ENCODE data around the gene CADPS. TPM values are rescaled to one million over a fixed set of nuclear protein-coding genes. Genes with fewer than 3 reads are reported as not detected.

CADPS gene
- total RNA-seq, 1 experiment from 2014 or later = not detected

- CTCF ChIA-PET = no interaction called here
- TF ChIP-seq EZH2 (IDR thresholded peaks at IDR 0.05; ENCODE audit: low read depth) = no peak
- TF ChIP-seq, protein P1, sequence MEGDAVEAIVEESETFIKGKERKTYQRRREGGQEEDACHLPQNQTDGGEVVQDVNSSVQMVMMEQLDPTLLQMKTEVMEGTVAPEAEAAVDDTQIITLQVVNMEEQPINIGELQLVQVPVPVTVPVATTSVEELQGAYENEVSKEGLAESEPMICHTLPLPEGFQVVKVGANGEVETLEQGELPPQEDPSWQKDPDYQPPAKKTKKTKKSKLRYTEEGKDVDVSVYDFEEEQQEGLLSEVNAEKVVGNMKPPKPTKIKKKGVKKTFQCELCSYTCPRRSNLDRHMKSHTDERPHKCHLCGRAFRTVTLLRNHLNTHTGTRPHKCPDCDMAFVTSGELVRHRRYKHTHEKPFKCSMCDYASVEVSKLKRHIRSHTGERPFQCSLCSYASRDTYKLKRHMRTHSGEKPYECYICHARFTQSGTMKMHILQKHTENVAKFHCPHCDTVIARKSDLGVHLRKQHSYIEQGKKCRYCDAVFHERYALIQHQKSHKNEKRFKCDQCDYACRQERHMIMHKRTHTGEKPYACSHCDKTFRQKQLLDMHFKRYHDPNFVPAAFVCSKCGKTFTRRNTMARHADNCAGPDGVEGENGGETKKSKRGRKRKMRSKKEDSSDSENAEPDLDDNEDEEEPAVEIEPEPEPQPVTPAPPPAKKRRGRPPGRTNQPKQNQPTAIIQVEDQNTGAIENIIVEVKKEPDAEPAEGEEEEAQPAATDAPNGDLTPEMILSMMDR (conservative IDR thresholded peaks at IDR 0.05) = no peak
- POLR2A ChIA-PET (ENCODE audit: unreplicated experiment) = no interaction called here
- Histone ChIP-seq H3F3A (ENCODE audit: insufficient read depth, low read depth) (no peaks in the 10 kb centered on the region), H3K27me3 (ENCODE audit: insufficient read depth, low read depth) (peaks cover 14% of the 10 kb centered on the region), H4K20me1 (ENCODE audit: insufficient read depth) (no peaks in the 10 kb centered on the region), H3K27ac (no peak overlapping the region), H3K36me3 (ENCODE audit: low read depth) (no peaks in the 10 kb centered on the region), H3K9me2 (ENCODE audit: insufficient read depth) (no peaks in the 10 kb centered on the region), H3K4me2 (no peak overlapping the region), H2AFZ (no peak overlapping the region), H3K9me3 (ENCODE audit: insufficient read depth, low read depth) (no peaks in the 10 kb centered on the region), H3K79me2 (ENCODE audit: low read depth) (no peaks in the 10 kb centered on the region), H3K4me1 (replicated peaks; ENCODE audit: insufficient read depth) (no peaks in the 10 kb centered on the region), H3K4me3 (no peak overlapping the region)
- intact Hi-C loops (cut with micrococcal nuclease; ENCODE audit: unreplicated experiment) = no loop called here
- BruUV-seq (replicated peaks) = no TSS peak
- no peak for DNase-seq
These were observed 482.5 kb downstream of the CADPS start for GRCh38 chr3:62392626-62393292.

DNA sequence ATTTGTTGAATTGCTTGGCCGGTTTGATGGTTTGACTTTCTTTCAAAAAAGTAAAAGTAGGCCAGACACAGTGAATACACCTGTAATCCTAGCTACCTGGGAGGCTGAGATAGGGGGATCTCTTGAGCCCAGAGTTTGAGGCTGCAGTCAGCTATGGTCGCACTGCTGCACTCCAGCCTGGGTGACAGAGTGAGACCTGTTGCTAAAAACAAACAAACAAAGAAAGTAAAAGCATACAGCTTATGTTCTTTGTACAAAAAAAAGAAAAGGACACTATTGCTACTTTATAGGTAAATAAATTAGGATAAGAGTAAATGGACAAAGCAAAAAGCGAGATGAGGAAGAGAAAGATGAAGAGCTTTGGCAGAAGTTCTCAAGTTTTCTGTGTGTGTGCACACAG is 488.0 kb downstream of the CADPS start:
- H3K27ac ChIP-seq = no peak overlapping the region
- no peak overlapping the region for H3K4me3 ChIP-seq
- POLR2A ChIA-PET (ENCODE audit: unreplicated experiment) = no interaction called here
- intact Hi-C loops (cut with micrococcal nuclease; ENCODE audit: unreplicated experiment) = no loop called here
- no peaks in the 10 kb centered on the region for H3K79me2 ChIP-seq (ENCODE audit: low read depth)
- no peaks in the 10 kb centered on the region for H3K4me1 ChIP-seq (replicated peaks; ENCODE audit: insufficient read depth)
- no TSS peak for BruUV-seq (replicated peaks)
- CTCF ChIA-PET = no interaction called here
- no peaks in the 10 kb centered on the region for H4K20me1 ChIP-seq (ENCODE audit: insufficient read depth)
- H3K9me3 ChIP-seq (ENCODE audit: insufficient read depth, low read depth) = no peaks in the 10 kb centered on the region
- no peak overlapping the region for H3K4me2 ChIP-seq
- H2AFZ ChIP-seq = no peak overlapping the region
- TF ChIP-seq, protein P1 (conservative IDR thresholded peaks at IDR 0.05) = no peak
- H3F3A ChIP-seq (ENCODE audit: insufficient read depth, low read depth) = no peaks in the 10 kb centered on the region
- DNase-seq = no peak
- H3K36me3 ChIP-seq (ENCODE audit: low read depth) = no peaks in the 10 kb centered on the region
- H3K27me3 ChIP-seq (ENCODE audit: insufficient read depth, low read depth) = peaks cover 35% of the 10 kb centered on the region
- no peaks in the 10 kb centered on the region for H3K9me2 ChIP-seq (ENCODE audit: insufficient read depth)

DNA sequence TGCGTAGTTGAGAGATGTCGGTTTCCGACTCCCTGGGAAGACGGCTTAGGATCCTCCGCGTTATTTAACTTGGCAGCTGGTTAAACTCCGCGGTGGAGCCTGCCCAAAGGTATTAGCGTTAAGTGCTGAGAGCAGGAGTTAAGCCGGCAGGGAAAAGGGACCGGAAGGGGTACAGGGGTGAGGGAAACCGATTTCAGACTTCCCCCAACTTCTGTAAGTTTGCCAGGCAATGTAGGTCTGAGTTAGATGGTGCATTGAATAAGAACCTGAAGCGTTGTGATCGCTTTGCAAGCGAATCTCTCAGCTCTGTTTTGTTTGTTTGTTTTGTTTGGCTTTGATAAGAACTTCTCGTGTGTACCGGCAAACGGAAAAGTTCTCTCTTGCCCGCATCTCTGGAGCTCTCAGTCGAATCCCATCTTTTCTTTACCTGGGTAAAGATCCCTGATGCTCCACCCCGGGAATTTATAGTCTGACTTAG is 495.9 kb downstream of the CADPS start:
- ChIA-PET CTCF (no interaction called here), POLR2A (ENCODE audit: unreplicated experiment) (interaction anchor here (0.5 kb wide), 1 partner anchor 745 kb away, joined by 7 read pairs; no protein-coding TSS in a partner anchor)
- Histone ChIP-seq H3K4me1 (replicated peaks; ENCODE audit: insufficient read depth) (no peaks in the 10 kb centered on the region), H3K9me3 (ENCODE audit: insufficient read depth, low read depth) (no peaks in the 10 kb centered on the region), H2AFZ (no peak overlapping the region), H3K36me3 (ENCODE audit: low read depth) (no peaks in the 10 kb centered on the region), H3K79me2 (ENCODE audit: low read depth) (no peaks in the 10 kb centered on the region), H3K27me3 (ENCODE audit: insufficient read depth, low read depth) (peaks cover 49% of the 10 kb centered on the region), H3F3A (ENCODE audit: insufficient read depth, low read depth) (no peaks in the 10 kb centered on the region), H3K27ac (no peak overlapping the region), H3K9me2 (ENCODE audit: insufficient read depth) (no peaks in the 10 kb centered on the region), H4K20me1 (ENCODE audit: insufficient read depth) (no peaks in the 10 kb centered on the region), H3K4me2 (no peak overlapping the region), H3K4me3 (no peak overlapping the region)
- TF ChIP-seq, protein P1 (conservative IDR thresholded peaks at IDR 0.05) = no peak
- TF ChIP-seq EZH2 (IDR thresholded peaks at IDR 0.05; ENCODE audit: low read depth) = no peak
- intact Hi-C loops (cut with micrococcal nuclease; ENCODE audit: unreplicated experiment) = no loop called here
- no TSS peak for BruUV-seq (replicated peaks)
- DNase-seq = no peak

Data from PC-9 (cell line).